HepG2 (cell line): ENCODE data around the gene MILR1. TPM values are rescaled to one million over a fixed set of nuclear protein-coding genes. Genes with fewer than 3 reads are reported as not detected.
A peak's percentile ranks its signal among the peaks of the same experiment; 100 is the strongest.

Experiments used
- ARHGAP35 ChIP-seq: sonication (generic); formaldehyde crosslinking; IDR thresholded peaks from 2 replicates; pipeline ENCODE4 v1.9.0; 2022; ENCODE audit warnings: mild to moderate bottlenecking, inconsistent platforms, moderate library complexity, missing genetic modification reagents, borderline replicate concordance
- CREB1 ChIP-seq, 2 experiments: fragments of 450-650 bp in 1 of 2; IDR thresholded peaks; 2 replicates each; pipeline ENCODE4 v1.6.1; 2016 to 2017; ENCODE audit warnings: control low read depth in 1 of 2, mild to moderate bottlenecking in 1 of 2, missing compliant biosample characterization in 1 of 2, missing genetic modification characterization in 1 of 2
- E2F2 ChIP-seq: sonication (generic); formaldehyde crosslinking; IDR thresholded peaks from 2 replicates; pipeline ENCODE4 v1.4.0; 2020; ENCODE audit warnings: missing genetic modification reagents, borderline replicate concordance
- ELF4 ChIP-seq: sonication (generic); formaldehyde crosslinking; IDR thresholded peaks from 2 replicates; pipeline ENCODE4 v1.5.0; 2020; ENCODE audit warnings: missing genetic modification reagents, mild to moderate bottlenecking, moderate library complexity, borderline replicate concordance
- FIP1L1 ChIP-seq: fragments of 200-400 bp; formaldehyde crosslinking; IDR thresholded peaks from 2 replicates; pipeline ENCODE4 v1.6.1; 2018; ENCODE audit warnings: low read depth, mild to moderate bottlenecking, low read length, moderate library complexity, borderline replicate concordance; ENCODE audit not compliant: insufficient read depth
- FLYWCH1 ChIP-seq: sonication (generic); formaldehyde crosslinking; IDR thresholded peaks from 2 replicates; pipeline ENCODE4 v1.8.1; 2023; ENCODE audit warnings: mild to moderate bottlenecking, missing genetic modification reagents
- GATAD1 ChIP-seq: IDR thresholded peaks from 2 replicates; pipeline ENCODE4 v1.6.1; 2016; ENCODE audit warnings: missing genetic modification reagents, missing compliant biosample characterization
- GLI4 ChIP-seq: sonication (generic); formaldehyde crosslinking; IDR thresholded peaks from 2 replicates; pipeline ENCODE4 v1.5.1; 2020; ENCODE audit warnings: missing genetic modification reagents, mild to moderate bottlenecking, moderate library complexity, borderline replicate concordance
- IKZF4 ChIP-seq: sonication (generic); formaldehyde crosslinking; IDR thresholded peaks from 2 replicates; pipeline ENCODE4 v1.5.1; 2020; ENCODE audit warnings: borderline replicate concordance, mild to moderate bottlenecking, low read depth, missing genetic modification reagents; ENCODE audit errors: not compliant biosample characterization
- KLF9 ChIP-seq: IDR thresholded peaks from 2 replicates; pipeline ENCODE4 v1.6.1; 2016; ENCODE audit warnings: low read depth
- LBX2 ChIP-seq: sonication (generic); formaldehyde crosslinking; IDR thresholded peaks from 2 replicates; pipeline ENCODE4 v1.5.0; 2020; ENCODE audit warnings: missing genetic modification reagents, mild to moderate bottlenecking, borderline replicate concordance
- POLR2AphosphoS2 ChIP-seq: IDR thresholded peaks from 2 replicates; pipeline ENCODE4 v1.6.1; 2011; ENCODE audit warnings: low read depth, low read length, improper control_type of control experiment
- RBM22 ChIP-seq: fragments of 200-400 bp; formaldehyde crosslinking; optimal IDR thresholded peaks from 2 replicates; pipeline ENCODE3; 2017; ENCODE audit warnings: mild to moderate bottlenecking, low read length, moderate library complexity
- SALL2 ChIP-seq: sonication (generic); formaldehyde crosslinking; IDR thresholded peaks from 2 replicates; pipeline ENCODE4 v1.8.1; 2023; ENCODE audit warnings: mild to moderate bottlenecking, missing genetic modification reagents, inconsistent platforms
- SMAD3 ChIP-seq: sonication (generic); formaldehyde crosslinking; IDR thresholded peaks from 2 replicates; pipeline ENCODE4 v1.4.0; 2020; ENCODE audit warnings: missing genetic modification reagents
- SRY ChIP-seq: sonication (generic); formaldehyde crosslinking; IDR thresholded peaks from 2 replicates; pipeline ENCODE4 v1.8.0; 2022; ENCODE audit warnings: mild to moderate bottlenecking, missing genetic modification reagents
- TCF7 ChIP-seq: sonication (generic); IDR thresholded peaks from 2 replicates; pipeline ENCODE4 v1.6.1; 2016; ENCODE audit warnings: antibody characterized with exemption, low read depth
- ZBTB20 ChIP-seq: sonication (generic); formaldehyde crosslinking; IDR thresholded peaks from 2 replicates; pipeline ENCODE4 v1.8.1; 2023; ENCODE audit warnings: missing genetic modification reagents, low read depth, mild to moderate bottlenecking, borderline replicate concordance
- ZKSCAN1 ChIP-seq: fragments of 150-350 bp; IDR thresholded peaks from 2 replicates; pipeline ENCODE4 v1.6.1; 2014; ENCODE audit warnings: low read length
- ZNF350 ChIP-seq: sonication (generic); formaldehyde crosslinking; IDR thresholded peaks from 2 replicates; pipeline ENCODE4 v1.4.0; 2020; ENCODE audit warnings: mild to moderate bottlenecking, low read depth, missing genetic modification reagents, borderline replicate concordance
- ZNF354B ChIP-seq: sonication (generic); formaldehyde crosslinking; IDR thresholded peaks from 2 replicates; pipeline ENCODE4 v1.8.0; 2022; ENCODE audit warnings: mild to moderate bottlenecking, missing genetic modification reagents
- ZNF484 ChIP-seq: sonication (generic); formaldehyde crosslinking; IDR thresholded peaks from 2 replicates; pipeline ENCODE4 v1.5.1; 2020; ENCODE audit warnings: mild to moderate bottlenecking, low read depth, missing genetic modification reagents, borderline replicate concordance
- ZNF496 ChIP-seq: sonication (generic); formaldehyde crosslinking; IDR thresholded peaks from 2 replicates; pipeline ENCODE4 v1.8.1; 2023; ENCODE audit warnings: mild to moderate bottlenecking, moderate library complexity, missing genetic modification reagents; ENCODE audit not compliant: insufficient replicate concordance
- ZNF550 ChIP-seq: sonication (generic); formaldehyde crosslinking; IDR thresholded peaks from 2 replicates; pipeline ENCODE4 v1.4.0; 2020; ENCODE audit warnings: mild to moderate bottlenecking, missing genetic modification reagents, borderline replicate concordance
- ZNF713 ChIP-seq: sonication (generic); formaldehyde crosslinking; IDR thresholded peaks from 2 replicates; pipeline ENCODE4 v1.4.0; 2020; ENCODE audit warnings: mild to moderate bottlenecking, missing genetic modification reagents
- ZNF746 ChIP-seq: sonication (generic); formaldehyde crosslinking; IDR thresholded peaks from 2 replicates; pipeline ENCODE4 v1.8.0; 2022; ENCODE audit warnings: mild to moderate bottlenecking, missing genetic modification reagents
- ZNF761 ChIP-seq: sonication (generic); formaldehyde crosslinking; conservative IDR thresholded peaks from 2 replicates; pipeline ENCODE4 v1.4.0; 2020; ENCODE audit warnings: mild to moderate bottlenecking, missing genetic modification reagents
- ZNF782 ChIP-seq: sonication (generic); formaldehyde crosslinking; IDR thresholded peaks from 2 replicates; pipeline ENCODE4 v1.4.0; 2020; ENCODE audit warnings: missing genetic modification reagents, mild to moderate bottlenecking, borderline replicate concordance
- polyA plus RNA-seq, 8 experiments: library from polyadenylated mRNA; depleted of rRNA in 3 of 8; stranded (reverse) in 7 of 8; unstranded in 1 of 8; fragments of >200 nt; fragmentation: Illumina TruSeq in 4 of 8; extraction: Trizol in 4 of 8; gene quantifications; 2 replicates each; pipeline versions ENCODE4 v1.2.1 to v1.2.3, GENCODE V29; 2011 to 2016; ENCODE audit warnings: low read depth in 4 of 8, missing spikeins in 1 of 8, mixed read lengths in 1 of 8; ENCODE audit not compliant: insufficient read depth in 1 of 8
- total RNA-seq, 5 experiments: library from RNA; depleted of rRNA; stranded (reverse); fragments of >200 nt; fragmentation: Illumina TruSeq; extraction: Trizol; gene quantifications; 2 replicates each; pipeline ENCODE4 v1.2.3, GENCODE V29; 2016; ENCODE audit warnings: low read depth in 1 of 5

Gene MILR1
- total and polyA plus RNA-seq, 2 of the 13 experiments (the other 11 are each of a cell fraction or from before 2014, with no cell fraction given), result 0.27 to 1.7 TPM

GRCh38 chr17:64506576-64507412 is 57.9 kb downstream of the MILR1 start, which contains the start of gene CEP95 (continued):
- TF ChIP-seq E2F2 (CRISPR knock-in tag) (peak; percentile 85; the same call in 1 of the 2 replicates), SMAD3 (peak; percentile 69; the same call in 1 of the 2 replicates), ZNF496 (no peak), GLI4 (CRISPR knock-in tag) (0 out of 2 replicates have a peak, but pooled peaks have one; percentile 74), TCF7 (peak; percentile 6; the same call in 1 of the 2 replicates), POLR2AphosphoS2 (no peak), SRY (CRISPR knock-in tag) (0 out of 2 replicates have a peak, but pooled peaks have one; percentile 43), ZNF484 (CRISPR knock-in tag) (no peak), ZNF550 (no peak), ZNF746 (CRISPR knock-in tag) (peak; percentile 43; the same call in 1 of the 2 replicates), ZNF761 (CRISPR knock-in tag) (peak; percentile 94), ARHGAP35 (CRISPR knock-in tag) (no peak; the same call in 1 of the 2 replicates), ZNF354B (CRISPR knock-in tag) (peak; percentile 82; the same call in 1 of the 2 replicates), KLF9 (CRISPR knock-in tag) (no peak), ZNF782 (CRISPR knock-in tag) (peak; percentile 80; the same call in 1 of the 2 replicates), IKZF4 (CRISPR knock-in tag) (peak; percentile 79), ZKSCAN1 (no peak), FIP1L1 (peak; percentile 16; the same call in 1 of the 2 replicates), SALL2 (CRISPR knock-in tag) (peak; percentile 98), ELF4 (CRISPR knock-in tag) (peak; percentile 68; the same call in 1 of the 2 replicates), CREB1 (IDR thresholded peaks at IDR 0.05) (peak; percentile 93), CREB1 (CRISPR knock-in tag; IDR thresholded peaks at IDR 0.05) (peak; percentile 95), GATAD1 (CRISPR knock-in tag) (peak; percentile 88), ZNF350 (CRISPR knock-in tag) (peak; percentile 97), ZBTB20 (CRISPR knock-in tag) (peak; percentile 73), ZNF713 (0 out of 2 replicates have a peak, but pooled peaks have one; percentile 69), LBX2 (CRISPR knock-in tag) (0 out of 2 replicates have a peak, but pooled peaks have one; percentile 23), RBM22 (no peak), FLYWCH1 (CRISPR knock-in tag) (no peak)
